Endothelial cell (in vitro differentiated cells): ENCODE results near the gene ADGRG6. TPM values are rescaled to one million over a fixed set of nuclear protein-coding genes. Genes with fewer than 3 reads are reported as not detected.

ENCODE experiments used
- DNase-seq: peaks from one replicate; pipeline ENCODE4 v3.0.0; 2021; ENCODE audit warnings: low spot score
- H3K27ac Mint-ChIP-seq: one replicate; pipeline ENCODE4 v1.8.0; 2021; ENCODE audit warnings: mixed read lengths, inconsistent platforms; ENCODE audit not compliant: unreplicated experiment
- H3K27me3 Mint-ChIP-seq: one replicate; pipeline ENCODE4 v1.8.0; 2021; ENCODE audit warnings: mild to moderate bottlenecking, moderate library complexity, mixed read lengths, inconsistent platforms; ENCODE audit not compliant: unreplicated experiment
- H3K36me3 Mint-ChIP-seq: one replicate; pipeline ENCODE4 v1.8.0; 2021; ENCODE audit warnings: mild to moderate bottlenecking, low read depth, mixed read lengths, inconsistent platforms; ENCODE audit not compliant: unreplicated experiment
- H3K4me1 Mint-ChIP-seq: one replicate; pipeline ENCODE4 v1.8.0; 2021; ENCODE audit warnings: mild to moderate bottlenecking, mixed read lengths, inconsistent platforms; ENCODE audit not compliant: unreplicated experiment
- H3K4me3 Mint-ChIP-seq: one replicate; pipeline ENCODE4 v1.8.0; 2021; ENCODE audit warnings: mild to moderate bottlenecking, mixed read lengths, inconsistent platforms; ENCODE audit not compliant: unreplicated experiment
- H3K9me3 Mint-ChIP-seq: one replicate; pipeline ENCODE4 v1.8.0; 2021; ENCODE audit warnings: mixed read lengths, inconsistent platforms; ENCODE audit not compliant: unreplicated experiment
- total RNA-seq: library from RNA; stranded (reverse); fragmentation: NEBNext Ultra II Directional; extraction: Animal tissue kit (Norgen Biotek cat#: 25700); gene quantifications from one replicate; pipeline ENCODE4 v1.2.1, GENCODE V29; 2021; ENCODE audit not compliant: unreplicated experiment
- TF ChIP-seq, protein P1 (sequence below): fragments of 200-600 bp; sonication (generic); IDR thresholded peaks from one replicate; pipeline ENCODE4 v1.5.0; 2021; ENCODE audit warnings: antibody characterized with exemption; ENCODE audit not compliant: unreplicated experiment

Gene ADGRG6
- total RNA-seq, 1 donor from 2014 or later: 8.8 TPM

- Mint-ChIP-seq H3K27me3 (peaks cover under 1% of the 10 kb centered on the region), H3K9me3 (no peaks in the 10 kb centered on the region), H3K4me1 (peaks cover 3% of the 10 kb centered on the region), H3K27ac (no peak overlapping the region), H3K36me3 (no peaks in the 10 kb centered on the region), H3K4me3 (no peak overlapping the region)
- TF ChIP-seq, protein P1, sequence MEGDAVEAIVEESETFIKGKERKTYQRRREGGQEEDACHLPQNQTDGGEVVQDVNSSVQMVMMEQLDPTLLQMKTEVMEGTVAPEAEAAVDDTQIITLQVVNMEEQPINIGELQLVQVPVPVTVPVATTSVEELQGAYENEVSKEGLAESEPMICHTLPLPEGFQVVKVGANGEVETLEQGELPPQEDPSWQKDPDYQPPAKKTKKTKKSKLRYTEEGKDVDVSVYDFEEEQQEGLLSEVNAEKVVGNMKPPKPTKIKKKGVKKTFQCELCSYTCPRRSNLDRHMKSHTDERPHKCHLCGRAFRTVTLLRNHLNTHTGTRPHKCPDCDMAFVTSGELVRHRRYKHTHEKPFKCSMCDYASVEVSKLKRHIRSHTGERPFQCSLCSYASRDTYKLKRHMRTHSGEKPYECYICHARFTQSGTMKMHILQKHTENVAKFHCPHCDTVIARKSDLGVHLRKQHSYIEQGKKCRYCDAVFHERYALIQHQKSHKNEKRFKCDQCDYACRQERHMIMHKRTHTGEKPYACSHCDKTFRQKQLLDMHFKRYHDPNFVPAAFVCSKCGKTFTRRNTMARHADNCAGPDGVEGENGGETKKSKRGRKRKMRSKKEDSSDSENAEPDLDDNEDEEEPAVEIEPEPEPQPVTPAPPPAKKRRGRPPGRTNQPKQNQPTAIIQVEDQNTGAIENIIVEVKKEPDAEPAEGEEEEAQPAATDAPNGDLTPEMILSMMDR: no peak
- DNase-seq: no peak
These were observed 65.8 kb downstream of the ADGRG6 start for GRCh38 chr6:142367501-142368018.

GRCh38 chr6:142369266-142369665 is 67.5 kb downstream of the ADGRG6 start:
- TF ChIP-seq, protein P1: no peak

GRCh38 chr6:142372348-142372747 is 70.5 kb downstream of the ADGRG6 start:
- no peaks in the 10 kb centered on the region for H3K36me3 Mint-ChIP-seq
- no peak overlapping the region for H3K4me3 Mint-ChIP-seq
- no peak for DNase-seq
- TF ChIP-seq, protein P1: no peak
- no peaks in the 10 kb centered on the region for H3K9me3 Mint-ChIP-seq
- peaks cover 2% of the 10 kb centered on the region for H3K27me3 Mint-ChIP-seq
- peak overlapping the region; percentile 79 for H3K27ac Mint-ChIP-seq
- H3K4me1 Mint-ChIP-seq: peaks cover 18% of the 10 kb centered on the region

More at GRCh38 chr6:142369266-142369665, 67.5 kb downstream of the ADGRG6 start:
- Mint-ChIP-seq H3K27me3 (peaks cover 2% of the 10 kb centered on the region), H3K36me3 (no peaks in the 10 kb centered on the region), H3K27ac (no peak overlapping the region), H3K9me3 (no peaks in the 10 kb centered on the region), H3K4me3 (no peak overlapping the region), H3K4me1 (peaks cover 4% of the 10 kb centered on the region)
- DNase-seq: no peak

DNA sequence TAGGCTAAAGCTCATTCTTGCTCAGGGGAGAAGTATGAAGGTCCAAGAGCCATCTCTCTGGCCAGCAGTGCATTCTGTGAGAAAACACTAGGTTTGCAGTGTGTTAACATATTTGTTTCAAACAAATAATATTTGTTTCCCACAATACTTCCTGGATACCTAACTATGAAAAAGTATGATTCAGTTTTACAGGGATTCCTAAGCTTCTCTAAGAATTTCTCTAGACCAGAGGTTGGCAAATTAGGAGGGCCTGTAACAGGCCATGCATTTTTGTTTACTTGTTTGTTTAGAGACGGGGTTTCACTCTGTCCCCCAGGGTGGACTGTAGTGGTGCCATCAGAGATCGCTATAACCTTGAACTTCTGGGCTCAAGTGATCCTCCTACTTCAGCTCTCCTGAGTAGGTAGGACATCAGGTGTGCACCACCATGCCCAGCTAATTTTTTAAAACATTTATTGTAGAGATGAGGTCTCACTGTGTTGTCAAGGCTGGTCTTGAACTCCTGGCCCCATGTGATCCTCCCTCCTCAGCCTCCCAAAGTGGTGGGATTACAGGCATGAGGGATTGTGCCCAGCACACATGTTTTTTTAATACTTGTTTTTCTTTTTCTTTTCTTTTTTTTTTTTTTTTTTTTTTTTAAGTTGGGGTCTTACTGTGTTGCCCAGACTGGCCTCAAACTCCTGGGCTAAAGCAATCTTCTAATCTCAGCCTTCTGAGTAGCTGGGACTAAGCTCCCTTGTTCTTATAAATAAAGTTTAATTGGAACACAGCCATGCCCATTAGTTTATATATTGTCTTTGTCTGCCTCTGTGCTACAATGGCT is 71.7 kb downstream of the ADGRG6 start:
- peaks cover 2% of the 10 kb centered on the region for H3K27me3 Mint-ChIP-seq
- H3K4me1 Mint-ChIP-seq: peaks cover 25% of the 10 kb centered on the region
- H3K4me3 Mint-ChIP-seq: no peak overlapping the region
- no peak overlapping the region for H3K27ac Mint-ChIP-seq
- no peaks in the 10 kb centered on the region for H3K36me3 Mint-ChIP-seq
- TF ChIP-seq, protein P1: no peak
- no peaks in the 10 kb centered on the region for H3K9me3 Mint-ChIP-seq
- no peak for DNase-seq
